Sigmoid colon (tissue), 7 donors: ENCODE results near the gene TFCP2L1. TPM values are rescaled to one million over a fixed set of nuclear protein-coding genes. Genes with fewer than 3 reads are reported as not detected.

ENCODE experiments used
- DNase-seq: peaks from one replicate; pipeline ENCODE4 v3.0.0-alpha.2; 2019
- H3K27ac ChIP-seq, 4 donors: fragments of 200-600 bp; sonication (generic); one replicate each; pipeline ENCODE4 v1.5.1; 2016 to 2019; ENCODE audit warnings: mild to moderate bottlenecking in 1 of 4
- H3K27me3 ChIP-seq, 3 donors: fragments of 200-600 bp; sonication (generic); one replicate each; pipeline ENCODE4 v1.5.1; 2019; ENCODE audit warnings: mild to moderate bottlenecking in 1 of 3
- H3K36me3 ChIP-seq, 4 donors: fragments of 200-600 bp; sonication (generic); one replicate each; pipeline ENCODE4 v1.5.1; 2016 to 2019
- H3K4me1 ChIP-seq, 4 donors: fragments of 200-600 bp; sonication (generic); one replicate each; pipeline ENCODE4 v1.5.1; 2017 to 2019
- H3K4me3 ChIP-seq, 4 donors: fragments of 200-600 bp; sonication (generic); one replicate each; pipeline ENCODE4 v1.5.1; 2017 to 2019; ENCODE audit warnings: mild to moderate bottlenecking in 2 of 4, moderate library complexity in 1 of 4
- H3K9me3 ChIP-seq, 4 donors: fragments of 200-600 bp in 3 of 4; sonication (generic) in 3 of 4; one replicate each; pipeline versions ENCODE4 v1.5.1 to v1.6.1; 2013 to 2019
- CTCF ChIP-seq, 4 experiments: fragments of 450-650 bp in 3 of 4; fragments of 200-600 bp in 1 of 4; IDR thresholded peaks; one replicate each; pipeline ENCODE4 v1.5.1; 2016 to 2019; ENCODE audit warnings: antibody characterized with exemption in 4 of 4, mild to moderate bottlenecking in 3 of 4, moderate library complexity in 2 of 4
- EP300 ChIP-seq, 4 donors: sonication (generic); formaldehyde crosslinking; IDR thresholded peaks; one replicate each; pipeline ENCODE4 v1.6.1; 2017; ENCODE audit warnings: antibody characterized with exemption in 4 of 4
- POLR2A ChIP-seq, 2 donors: fragments of 450-650 bp; IDR thresholded peaks; one replicate each; pipeline ENCODE4 v1.6.1; 2016; ENCODE audit warnings: antibody characterized with exemption in 2 of 2, mild to moderate bottlenecking in 2 of 2, moderate library complexity in 2 of 2
- POLR2AphosphoS5 ChIP-seq, 4 donors: sonication (generic); formaldehyde crosslinking; IDR thresholded peaks; one replicate each; pipeline ENCODE4 v1.6.1; 2017; ENCODE audit warnings: antibody characterized with exemption in 4 of 4
- WGBS, 2 donors: extraction: QIAGEN DNeasy Blood & Tissue Kit; methylation state at CpG; one replicate each; pipeline ENCODE4 v1.1.7; 2013; 5-methylcytosine and 5-hydroxymethylcytosine counted together
- intact Hi-C: fragments of 100-400 bp; cut with DNase I; formaldehyde crosslinking; loops from one replicate; pipeline ENCODE4 v1.15.1; 2023
- polyA plus RNA-seq, 3 donors: library from polyadenylated mRNA; stranded (reverse); fragments of 200-250 nt; gene quantifications; one replicate each; pipeline ENCODE4 v1.2.3, GENCODE V29; 2013
- total RNA-seq, 4 donors: library from RNA; depleted of rRNA; stranded (reverse); fragments of >200 nt; gene quantifications; one replicate each; pipeline ENCODE4 v1.1.0, GENCODE V29; 2016
- donor health status: healthy with polysubstance abuse.
- donor health status: Bipolar disorder and iron deficiency.
- donor health status: healthy.

TFCP2L1 gene
- total and polyA plus RNA-seq, 7 donors: 0.14 to 35.5 (median 0.55) TPM

- Histone ChIP-seq H3K4me1 (no peaks in the 10 kb centered on the region), H3K36me3 (no peaks in the 10 kb centered on the region), H3K9me3 (no peaks in the 10 kb centered on the region), H3K4me3 (no peak overlapping the region), H3K27ac (no peak overlapping the region), H3K27me3 (no peaks in the 10 kb centered on the region)
- WGBS, 2 donors: 87 to 92% methylated on average over 16 of the region's 16 CpGs
- intact Hi-C loops: no loop called here
- no peak for DNase-seq
- no peak for TF ChIP-seq CTCF (IDR thresholded peaks at IDR 0.05)
- no peak for TF ChIP-seq EP300 (IDR thresholded peaks at IDR 0.05)
- TF ChIP-seq POLR2A (IDR thresholded peaks at IDR 0.05): no peak
- TF ChIP-seq POLR2AphosphoS5 (IDR thresholded peaks at IDR 0.05): no peak
Observed at GRCh38 chr2:121242175-121242875, 42.7 kb downstream of the TFCP2L1 start.

- Histone ChIP-seq H3K4me1 (no peaks in the 10 kb centered on the region), H3K36me3 (no peaks in the 10 kb centered on the region), H3K27me3 (no peaks in the 10 kb centered on the region), H3K9me3 (no peaks in the 10 kb centered on the region), H3K4me3 (no peak overlapping the region), H3K27ac (no peak overlapping the region)
- TF ChIP-seq POLR2AphosphoS5 (IDR thresholded peaks at IDR 0.05) (no peak), POLR2A (IDR thresholded peaks at IDR 0.05) (no peak), CTCF (IDR thresholded peaks at IDR 0.05) (no peak), EP300 (IDR thresholded peaks at IDR 0.05) (no peak)
- 89 to 95% methylated on average over 3 of the region's 3 CpGs for WGBS, 2 donors
- no peak for DNase-seq
- intact Hi-C loops: no loop called here
Observed at GRCh38 chr2:121241466-121241865, 43.5 kb downstream of the TFCP2L1 start.

- Histone ChIP-seq H3K27ac (no peak overlapping the region), H3K9me3 (no peaks in the 10 kb centered on the region), H3K27me3 (no peaks in the 10 kb centered on the region), H3K4me1 (no peaks in the 10 kb centered on the region), H3K36me3 (no peaks in the 10 kb centered on the region), H3K4me3 (no peak overlapping the region)
- DNase-seq: no peak
- intact Hi-C loops: no loop called here
- 77 to 81% methylated on average over 6 of the region's 6 CpGs for WGBS, 2 donors
- TF ChIP-seq POLR2AphosphoS5 (IDR thresholded peaks at IDR 0.05) (no peak), POLR2A (IDR thresholded peaks at IDR 0.05) (no peak), EP300 (IDR thresholded peaks at IDR 0.05) (no peak)
Observed at GRCh38 chr2:121240436-121240835, 44.6 kb downstream of the TFCP2L1 start.

- no peaks in the 10 kb centered on the region for H3K27me3 ChIP-seq
- no peak overlapping the region for H3K4me3 ChIP-seq
- DNase-seq: no peak
- TF ChIP-seq POLR2A (IDR thresholded peaks at IDR 0.05) (no peak), EP300 (IDR thresholded peaks at IDR 0.05) (no peak), CTCF (IDR thresholded peaks at IDR 0.05) (no peak), POLR2AphosphoS5 (IDR thresholded peaks at IDR 0.05) (no peak)
- H3K4me1 ChIP-seq: no peaks in the 10 kb centered on the region
- H3K36me3 ChIP-seq: no peaks in the 10 kb centered on the region
- 79 to 86% methylated on average over 5 of the region's 5 CpGs for WGBS, 2 donors
- intact Hi-C loops: no loop called here
- H3K27ac ChIP-seq: no peak overlapping the region
- no peaks in the 10 kb centered on the region for H3K9me3 ChIP-seq
Observed at GRCh38 chr2:121239969-121240368, 45.0 kb downstream of the TFCP2L1 start.

GRCh38 chr2:121239471-121239870 is 45.5 kb downstream of the TFCP2L1 start:
- H3K4me1 ChIP-seq: no peaks in the 10 kb centered on the region
- H3K9me3 ChIP-seq: no peaks in the 10 kb centered on the region
- H3K4me3 ChIP-seq: no peak overlapping the region
- no peak for DNase-seq
- H3K27me3 ChIP-seq: no peaks in the 10 kb centered on the region
- 95% methylated on average over 15 of the region's 15 CpGs for WGBS, 2 donors
- intact Hi-C loops: no loop called here
- H3K27ac ChIP-seq: no peak overlapping the region
- H3K36me3 ChIP-seq: no peaks in the 10 kb centered on the region
- TF ChIP-seq EP300 (IDR thresholded peaks at IDR 0.05): no peak
- TF ChIP-seq POLR2A (IDR thresholded peaks at IDR 0.05): no peak
- TF ChIP-seq CTCF (IDR thresholded peaks at IDR 0.05): no peak
- TF ChIP-seq POLR2AphosphoS5 (IDR thresholded peaks at IDR 0.05): no peak
